ENCODE results near the gene ACRBP.
"Not testable (repeated sequence)": the region's sequence is repeated elsewhere in the genome, so short reads cannot be mapped to it uniquely, and the experiment has no call there.

The ACRBP gene

GRCh38 chr12:6613776-6614512 is 33.3 kb downstream of the ACRBP start:
- DNase-seq = peak; percentile 82

DNA sequence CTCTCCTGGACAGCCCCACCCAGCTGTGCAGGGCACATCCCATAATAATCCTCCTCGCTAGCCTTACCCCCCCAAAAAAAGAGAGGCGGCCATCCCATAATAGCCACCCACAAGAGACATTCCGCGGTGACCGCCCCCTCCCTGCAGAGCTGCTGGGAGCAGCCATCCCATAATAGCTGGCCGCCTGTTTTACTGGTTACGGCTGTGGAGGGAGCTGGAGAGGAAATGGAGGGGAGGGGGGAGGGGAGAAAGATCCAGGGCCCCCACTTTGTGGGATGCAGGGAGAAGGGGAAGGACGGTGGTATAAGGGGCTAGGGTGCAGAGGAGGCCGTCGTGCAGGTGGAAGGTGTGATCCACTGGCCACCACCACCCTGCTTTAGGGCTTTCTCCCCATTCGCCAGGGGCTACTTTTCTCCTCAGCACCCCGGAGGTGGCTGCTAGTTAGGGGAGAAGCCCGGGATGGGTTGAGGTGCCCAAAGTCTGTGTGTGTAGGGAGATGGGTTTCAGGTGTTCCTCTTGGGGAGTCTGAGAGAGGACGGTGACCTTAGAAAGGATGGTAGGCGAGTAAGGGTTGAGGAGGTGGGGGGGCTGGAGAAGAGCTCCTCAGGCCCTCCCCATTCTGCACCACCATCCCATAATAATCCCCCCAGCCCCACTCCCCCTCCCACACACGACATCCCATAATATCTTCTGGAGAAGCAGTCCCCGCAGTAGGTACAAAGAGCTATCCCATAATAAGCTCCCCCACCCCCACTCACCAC is 34.0 kb downstream of the ACRBP start:
- peak; percentile 69 for DNase-seq

GRCh38 chr12:6612652-6613014 is 34.6 kb downstream of the ACRBP start:
- DNase-seq = no peak

DNA sequence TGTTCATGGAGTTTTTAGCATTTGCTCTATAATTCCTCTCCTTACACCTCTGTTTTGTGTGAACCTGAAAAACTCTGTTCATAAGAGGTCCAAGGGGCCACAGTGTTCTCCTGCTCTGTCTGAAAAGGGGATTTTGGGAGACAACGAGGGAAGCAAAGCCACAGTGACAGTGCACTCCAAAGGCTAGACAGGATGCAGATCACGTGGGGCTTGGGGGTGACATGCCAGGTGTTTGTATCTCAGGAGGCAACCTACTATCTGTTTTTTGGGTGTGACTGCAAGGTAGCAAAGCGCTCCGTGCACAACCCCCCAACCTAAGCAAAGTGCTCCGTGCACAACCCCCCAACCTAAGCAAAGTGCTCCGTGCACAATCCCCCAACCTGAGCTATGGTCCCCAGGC is 35.0 kb downstream of the ACRBP start:
- peak; percentile 48 for DNase-seq

GRCh38 chr12:6608592-6609281 is 38.5 kb downstream of the ACRBP start:
- no peak for DNase-seq

- DNase-seq = peak; percentile 83
Measured at GRCh38 chr12:6607751-6608591, 39.3 kb downstream of the ACRBP start.

DNA sequence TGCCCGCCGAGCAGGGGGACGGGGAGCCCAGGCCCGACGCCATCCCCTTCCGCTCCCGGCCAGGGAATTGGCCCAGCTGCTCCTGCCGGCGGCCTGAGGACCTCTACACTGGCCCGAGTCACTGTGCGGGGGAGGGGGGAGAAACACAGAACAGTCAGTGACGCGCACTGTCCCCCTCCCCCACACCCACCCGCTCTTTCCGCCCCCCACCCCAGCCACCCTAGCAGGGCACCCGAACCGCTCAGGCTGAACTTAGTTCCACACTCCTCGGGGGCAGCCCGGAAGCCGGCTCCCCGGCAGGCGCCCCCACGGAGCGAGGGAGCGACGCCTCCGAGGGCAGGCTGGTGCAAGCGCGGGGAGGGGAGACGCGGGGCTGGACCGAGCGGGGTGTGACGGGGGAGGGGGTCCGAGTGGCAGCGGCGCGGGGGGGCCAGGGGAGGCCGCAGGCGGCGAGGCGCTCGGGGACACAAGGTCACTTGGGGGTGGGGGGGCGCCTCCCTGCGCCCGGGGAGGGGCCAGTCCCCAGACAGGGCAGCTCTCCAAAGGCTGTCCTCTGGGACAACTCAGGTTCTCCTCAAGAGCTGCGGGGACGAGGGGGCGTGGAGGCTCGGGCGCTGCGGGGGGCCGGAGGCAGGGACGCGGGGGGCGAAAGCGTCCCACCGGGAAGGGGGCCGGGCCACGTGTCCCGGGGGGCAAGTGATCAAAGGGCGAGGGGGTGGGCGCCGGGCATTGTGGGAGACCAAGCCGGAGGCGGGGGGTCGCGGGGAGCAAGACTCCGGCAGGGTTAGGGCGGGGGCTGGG is 40.7 kb downstream of the ACRBP start:
- peak; percentile 75 for DNase-seq

DNA sequence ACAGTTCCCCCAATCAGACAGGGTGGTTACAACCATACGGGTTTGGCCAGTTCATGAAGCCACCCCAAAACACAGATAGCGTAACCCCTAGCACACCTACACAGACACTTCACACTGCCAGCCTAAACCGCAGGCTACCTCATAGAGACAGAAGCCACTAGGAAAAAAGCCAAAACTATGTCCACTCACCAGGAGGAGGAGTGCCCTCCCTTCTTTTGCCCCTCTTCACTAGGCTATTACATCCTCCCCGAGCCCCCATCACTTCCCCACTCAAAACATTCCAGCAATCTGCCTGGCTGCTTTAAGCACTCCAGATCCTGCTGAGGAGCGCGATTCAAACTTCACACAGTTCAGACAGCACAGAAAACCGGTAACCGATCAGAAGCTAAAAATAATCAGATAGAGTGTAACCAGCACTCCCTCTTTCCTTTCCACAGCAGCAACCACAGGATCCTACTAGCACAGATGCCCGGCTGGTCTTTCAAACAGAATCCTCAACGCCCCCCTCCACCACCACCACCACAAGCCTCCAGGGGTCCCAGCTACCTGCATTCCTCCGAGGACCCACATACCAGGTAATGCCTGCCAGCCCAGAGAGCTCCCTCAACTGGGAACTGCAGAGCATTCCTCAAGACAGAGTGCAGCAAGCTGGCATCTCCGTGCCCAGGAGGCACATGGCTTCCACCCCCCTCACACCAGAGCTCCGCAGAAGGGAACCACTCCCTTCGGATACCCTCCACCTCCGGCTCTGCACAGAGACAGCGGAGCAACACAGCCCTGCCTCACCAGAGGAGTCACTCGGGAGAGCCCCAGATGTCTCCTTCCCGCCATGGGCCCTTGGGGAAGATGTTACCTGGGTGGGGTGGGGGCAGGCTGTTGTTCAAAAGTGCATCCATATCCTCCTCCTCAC is 41.6 kb downstream of the ACRBP start:
- peak; percentile 72 for DNase-seq

- DNase-seq = no peak
Measured at GRCh38 chr12:6604259-6605029, 42.8 kb downstream of the ACRBP start.

- peak; percentile 66 for DNase-seq
Measured at GRCh38 chr12:6603095-6603567, 44.1 kb downstream of the ACRBP start.

GRCh38 chr12:6602526-6602925 is 44.7 kb downstream of the ACRBP start:
- no peak for DNase-seq

DNA sequence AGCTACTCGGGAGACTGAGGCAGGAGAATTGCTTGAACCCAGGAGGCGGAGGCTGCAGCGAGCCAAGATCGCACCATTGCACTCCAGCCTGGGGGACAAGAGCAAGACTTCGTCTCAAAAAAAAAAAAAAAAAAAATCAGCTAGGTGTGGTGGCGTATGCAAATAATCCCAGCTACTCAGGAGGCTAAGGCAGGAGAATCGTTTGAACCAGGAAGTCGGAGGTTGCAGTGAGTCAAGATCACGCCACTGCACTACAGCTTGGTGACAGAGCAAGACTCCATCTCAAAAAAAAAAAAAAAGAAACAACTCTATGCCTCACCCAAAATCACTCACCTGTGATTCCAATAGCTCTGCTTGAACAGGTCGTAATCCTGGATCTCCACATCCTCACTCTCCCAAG is 51.6 kb downstream of the ACRBP start:
- DNase-seq = not testable (repeated sequence)

DNA sequence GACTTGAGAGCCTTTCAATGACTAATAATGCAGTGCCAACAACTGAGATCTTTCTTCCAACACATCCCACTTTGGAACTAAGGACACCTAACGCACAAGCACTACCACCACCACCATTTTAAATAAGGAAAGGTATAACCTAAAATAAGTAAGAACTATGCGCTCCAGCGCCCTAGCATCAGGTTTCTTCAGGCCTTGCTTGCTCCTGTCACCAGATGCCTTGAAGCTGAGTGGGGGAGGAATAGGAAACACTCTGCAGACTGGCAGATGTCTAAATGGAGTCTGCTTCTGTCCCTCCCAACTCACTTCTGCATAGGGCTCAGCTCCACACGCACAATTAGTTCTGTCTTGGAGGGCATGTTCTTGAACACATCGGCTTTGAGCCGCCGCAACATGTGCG is 55.1 kb downstream of the ACRBP start:
- DNase-seq = no peak
